ENCODE measurements around the gene PLCB2. TPM values are rescaled to one million over a fixed set of nuclear protein-coding genes. Genes with fewer than 3 reads are reported as not detected.

Gene PLCB2
- total RNA-seq, 3 donors from 2014 or later (not counting 1 experiment from before 2014, with no cell fraction given): 345 to 440 (median 432) TPM

DNA sequence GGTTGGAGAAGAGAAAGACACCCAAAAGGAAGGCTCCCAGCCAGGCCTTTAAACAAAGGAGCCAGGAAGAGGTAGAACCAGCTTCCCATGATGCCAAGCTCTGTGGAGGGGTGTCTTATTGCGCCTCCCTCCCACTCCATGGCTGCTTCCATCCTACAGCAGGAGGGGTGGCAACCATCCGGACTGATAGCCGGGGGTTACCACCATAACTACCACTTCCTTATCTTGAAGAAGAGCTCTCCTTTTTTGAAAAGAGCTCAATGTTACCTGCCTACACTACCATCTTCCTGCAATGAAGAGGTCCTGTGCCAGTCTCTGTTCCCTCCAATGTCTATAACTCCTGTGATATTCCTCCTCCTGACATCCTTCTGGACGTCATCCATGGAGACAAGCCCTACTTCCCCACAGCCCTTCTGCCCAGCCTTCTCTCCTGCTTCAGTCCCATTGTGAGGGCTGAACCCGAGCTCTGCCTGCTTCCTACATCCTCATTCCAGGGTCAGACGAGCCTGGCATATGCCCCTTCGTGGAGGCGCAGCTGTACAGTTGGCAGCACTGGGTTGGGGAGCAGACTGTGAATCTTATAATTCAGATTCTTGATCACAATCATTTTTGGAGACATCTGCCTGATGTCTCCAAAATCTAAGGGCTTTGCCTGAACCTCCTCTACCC lies 24.5 kb upstream of the PLCB2 start:
- peaks cover 16 to 40% of the 10 kb centered on the region in 2 donors for H3K4me1 Mint-ChIP-seq
- H3K27me3 ChIP-seq (ENCODE audit: control insufficient read depth, insufficient read depth, low read length): no peaks in the 10 kb centered on the region
- no peak overlapping the region for H3K27ac ChIP-seq (ENCODE audit: low read length)
- no peaks in the 10 kb centered on the region for H3K36me3 ChIP-seq (ENCODE audit: control insufficient read depth, insufficient read depth, low read length)
- no peaks in the 10 kb centered on the region for H3K36me3 Mint-ChIP-seq
- H3K9me3 ChIP-seq (ENCODE audit: control insufficient read depth, insufficient read depth, low read length): no peaks in the 10 kb centered on the region
- WGBS (ENCODE audit: insufficient coverage): 76% methylated on average over 8 of the region's 8 CpGs
- no peak overlapping the region for H3K4me3 Mint-ChIP-seq
- H3K4me3 ChIP-seq (ENCODE audit: low read length): no peak overlapping the region
- DNase-seq (no peak), ATAC-seq (no peak)
- intact Hi-C loops (cut with micrococcal nuclease): loop anchor here (10.0 kb wide), 1 partner anchor 117 kb away; no protein-coding TSS in a partner anchor
- TF ChIP-seq, protein P1, sequence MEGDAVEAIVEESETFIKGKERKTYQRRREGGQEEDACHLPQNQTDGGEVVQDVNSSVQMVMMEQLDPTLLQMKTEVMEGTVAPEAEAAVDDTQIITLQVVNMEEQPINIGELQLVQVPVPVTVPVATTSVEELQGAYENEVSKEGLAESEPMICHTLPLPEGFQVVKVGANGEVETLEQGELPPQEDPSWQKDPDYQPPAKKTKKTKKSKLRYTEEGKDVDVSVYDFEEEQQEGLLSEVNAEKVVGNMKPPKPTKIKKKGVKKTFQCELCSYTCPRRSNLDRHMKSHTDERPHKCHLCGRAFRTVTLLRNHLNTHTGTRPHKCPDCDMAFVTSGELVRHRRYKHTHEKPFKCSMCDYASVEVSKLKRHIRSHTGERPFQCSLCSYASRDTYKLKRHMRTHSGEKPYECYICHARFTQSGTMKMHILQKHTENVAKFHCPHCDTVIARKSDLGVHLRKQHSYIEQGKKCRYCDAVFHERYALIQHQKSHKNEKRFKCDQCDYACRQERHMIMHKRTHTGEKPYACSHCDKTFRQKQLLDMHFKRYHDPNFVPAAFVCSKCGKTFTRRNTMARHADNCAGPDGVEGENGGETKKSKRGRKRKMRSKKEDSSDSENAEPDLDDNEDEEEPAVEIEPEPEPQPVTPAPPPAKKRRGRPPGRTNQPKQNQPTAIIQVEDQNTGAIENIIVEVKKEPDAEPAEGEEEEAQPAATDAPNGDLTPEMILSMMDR (IDR thresholded peaks at IDR 0.05): no peak
- H3K27ac Mint-ChIP-seq: no peak overlapping the region
- H3K4me1 ChIP-seq (ENCODE audit: control insufficient read depth, insufficient read depth, low read length): peaks cover 36% of the 10 kb centered on the region
- H3K27me3 Mint-ChIP-seq (ENCODE audit: low read depth in 2 of 2): peaks cover 0 to 4% of the 10 kb centered on the region in 2 donors
- no peaks in the 10 kb centered on the region for H3K9me3 Mint-ChIP-seq

DNA sequence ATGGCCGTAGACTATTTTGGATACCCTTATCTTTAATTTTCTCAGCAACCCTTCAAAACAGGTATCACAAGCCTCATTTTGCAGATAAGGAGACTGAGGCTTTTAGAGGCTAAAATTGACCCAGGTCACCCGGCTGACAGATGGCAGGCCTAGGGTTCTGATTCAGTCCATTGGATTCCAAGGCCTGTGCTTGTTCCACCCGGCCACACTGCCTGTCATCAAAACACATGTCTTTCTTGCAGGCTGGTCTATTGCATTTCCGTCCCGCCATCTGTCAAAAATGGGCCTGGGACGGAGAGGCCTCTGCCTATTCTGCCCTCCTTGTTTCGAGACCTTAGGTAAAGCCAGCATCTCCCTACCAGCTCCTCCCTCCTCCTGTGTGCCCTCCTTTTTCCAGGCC lies 23.9 kb upstream of the PLCB2 start:
- H3K4me3 Mint-ChIP-seq: no peak overlapping the region
- peaks cover 22 to 41% of the 10 kb centered on the region in 2 donors for H3K4me1 Mint-ChIP-seq
- no peak overlapping the region for H3K27ac Mint-ChIP-seq
- TF ChIP-seq, protein P1 (IDR thresholded peaks at IDR 0.05): no peak
- Histone ChIP-seq H3K9me3 (ENCODE audit: control insufficient read depth, insufficient read depth, low read length) (no peaks in the 10 kb centered on the region), H3K27ac (ENCODE audit: low read length) (no peak overlapping the region), H3K27me3 (ENCODE audit: control insufficient read depth, insufficient read depth, low read length) (no peaks in the 10 kb centered on the region), H3K4me3 (ENCODE audit: low read length) (no peak overlapping the region), H3K4me1 (ENCODE audit: control insufficient read depth, insufficient read depth, low read length) (peaks cover 36% of the 10 kb centered on the region), H3K36me3 (ENCODE audit: control insufficient read depth, insufficient read depth, low read length) (no peaks in the 10 kb centered on the region)
- intact Hi-C loops (cut with micrococcal nuclease): loop anchor here (10.0 kb wide), 1 partner anchor 117 kb away; no protein-coding TSS in a partner anchor
- 98% methylated on average over 7 of the region's 7 CpGs for WGBS (ENCODE audit: insufficient coverage)
- H3K9me3 Mint-ChIP-seq: no peaks in the 10 kb centered on the region
- peaks cover 0 to 2% of the 10 kb centered on the region in 2 donors for H3K27me3 Mint-ChIP-seq (ENCODE audit: low read depth in 2 of 2)
- ATAC-seq: no peak
- no peaks in the 10 kb centered on the region for H3K36me3 Mint-ChIP-seq
- no peak for DNase-seq

DNA sequence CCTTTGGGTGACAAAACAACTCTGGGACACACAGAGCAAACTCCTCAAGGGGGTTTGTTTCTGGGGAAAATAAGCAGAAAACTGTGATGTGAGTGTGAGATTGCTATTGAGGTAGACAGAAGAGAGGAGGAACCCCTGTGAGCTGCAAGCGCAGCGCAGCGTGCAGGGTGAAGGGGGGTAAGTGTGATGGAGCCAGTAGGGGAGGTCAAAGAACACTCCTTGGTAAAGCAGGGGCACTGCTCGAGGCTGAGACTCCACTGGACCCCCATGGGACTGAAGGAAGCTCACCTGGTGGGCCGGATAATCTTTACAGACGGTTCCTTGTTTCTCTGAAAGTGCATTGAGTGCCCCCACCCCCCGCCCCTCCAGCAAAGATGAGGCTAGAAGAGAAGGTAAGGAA lies 23.3 kb upstream of the PLCB2 start:
- H3K27ac ChIP-seq (ENCODE audit: low read length): no peak overlapping the region
- no peak overlapping the region for H3K27ac Mint-ChIP-seq
- no peaks in the 10 kb centered on the region for H3K36me3 Mint-ChIP-seq
- TF ChIP-seq, protein P1 (IDR thresholded peaks at IDR 0.05): no peak
- H3K4me3 Mint-ChIP-seq: no peak overlapping the region
- no peaks in the 10 kb centered on the region for H3K9me3 ChIP-seq (ENCODE audit: control insufficient read depth, insufficient read depth, low read length)
- no peak overlapping the region for H3K4me3 ChIP-seq (ENCODE audit: low read length)
- H3K4me1 Mint-ChIP-seq: peaks cover 22 to 41% of the 10 kb centered on the region in 2 donors
- no peaks in the 10 kb centered on the region for H3K27me3 ChIP-seq (ENCODE audit: control insufficient read depth, insufficient read depth, low read length)
- no peaks in the 10 kb centered on the region for H3K9me3 Mint-ChIP-seq
- peaks cover 0 to 2% of the 10 kb centered on the region in 2 donors for H3K27me3 Mint-ChIP-seq (ENCODE audit: low read depth in 2 of 2)
- peaks cover 36% of the 10 kb centered on the region for H3K4me1 ChIP-seq (ENCODE audit: control insufficient read depth, insufficient read depth, low read length)
- 87% methylated on average over 7 of the region's 7 CpGs for WGBS (ENCODE audit: insufficient coverage)
- intact Hi-C loops (cut with micrococcal nuclease): loop anchor here (10.0 kb wide), 1 partner anchor 116 kb away; no protein-coding TSS in a partner anchor
- no peaks in the 10 kb centered on the region for H3K36me3 ChIP-seq (ENCODE audit: control insufficient read depth, insufficient read depth, low read length)
- ATAC-seq (no peak), DNase-seq (no peak)
